Kidney (tissue), 14 donors: ENCODE results near the gene NLK. TPM values are rescaled to one million over a fixed set of nuclear protein-coding genes. Genes with fewer than 3 reads are reported as not detected.

Experiments used
- DNase-seq, 5 donors: peaks; one replicate each; pipeline ENCODE4 v3.0.0-alpha.2; 2013 to 2020
- FAIRE-seq: peaks from 2 replicates; lab custom pipeline; 2012; peaks lifted over from hg19 to GRCh38; lab: Jason Lieb, UNC
- H3K27ac ChIP-seq, 2 donors: one replicate each; pipeline ENCODE4 v1.7.0; 2013; ENCODE audit warnings: low read depth in 2 of 2, low read length in 2 of 2, inconsistent platforms in 1 of 2
- H3K27me3 ChIP-seq: one replicate; pipeline ENCODE4 v1.7.1; 2013; ENCODE audit warnings: low read length, inconsistent platforms; ENCODE audit not compliant: control insufficient read depth, insufficient read depth
- H3K36me3 ChIP-seq, 3 donors: one replicate each; pipeline versions ENCODE4 v1.7.0 to v1.7.1; 2013; ENCODE audit warnings: low read length in 3 of 3, control low read depth in 1 of 3, inconsistent platforms in 1 of 3; ENCODE audit not compliant: insufficient read depth in 3 of 3, control insufficient read depth in 2 of 3
- H3K4me1 ChIP-seq, 3 donors: one replicate each; pipeline versions ENCODE4 v1.7.0 to v1.7.1; 2013; ENCODE audit warnings: low read length in 3 of 3, inconsistent platforms in 1 of 3, low read depth in 1 of 3; ENCODE audit not compliant: control insufficient read depth in 2 of 3, insufficient read depth in 2 of 3
- H3K4me3 ChIP-seq, 3 donors: one replicate each; pipeline versions ENCODE4 v1.7.0 to v1.8.1; 2013; ENCODE audit warnings: low read length in 3 of 3, control low read depth in 1 of 3, inconsistent platforms in 1 of 3
- H3K9ac ChIP-seq, 3 donors: one replicate each; pipeline versions ENCODE4 v1.7.0 to v1.7.1; 2013; ENCODE audit warnings: low read length in 3 of 3, control low read depth in 1 of 3, inconsistent platforms in 1 of 3
- H3K9me3 ChIP-seq, 3 donors: one replicate each; pipeline versions ENCODE4 v1.7.0 to v1.7.1; 2013; ENCODE audit warnings: low read length in 3 of 3, control low read depth in 1 of 3, inconsistent platforms in 1 of 3; ENCODE audit not compliant: control insufficient read depth in 2 of 3, insufficient read depth in 1 of 3
- CTCF ChIP-seq: IDR thresholded peaks from 3 replicates; pipeline ENCODE4 v1.5.1; 2012; ENCODE audit warnings: mild to moderate bottlenecking, moderate library complexity, borderline replicate concordance; ENCODE audit not compliant: insufficient read depth; ENCODE audit errors: extremely low read depth
- intact Hi-C: fragments of 100-400 bp; cut with DNase I; formaldehyde crosslinking; loops from one replicate; pipeline ENCODE4 v1.11.1; 2022
- polyA plus RNA-seq: library from polyadenylated mRNA; stranded (reverse); fragments of 350-450 nt; fragmentation: Illumina TruSeq; extraction: RNeasy Lipid Tissue Mini Kit (QIAGEN cat#74804); gene quantifications from one replicate; pipeline ENCODE4 v1.2.3, GENCODE V29; 2014; ENCODE audit warnings: low read depth, low replicate concordance; ENCODE audit not compliant: insufficient read depth
- total RNA-seq: library from RNA; stranded (reverse); fragmentation: NEBNext Ultra II Directional; extraction: Animal tissue kit (Norgen Biotek cat#: 25700); gene quantifications from one replicate; pipeline ENCODE4 v1.2.1, GENCODE V29; 2021
- donor health status: control.
- donor health status: control.
- donor health status: control.
- donor health status: control.
- donor health status: control.
- donor health status: DM: yes; HTN: yes; CAD: no.
- donor health status: Normal renal cell carcinoma (clear cell type).

Gene NLK
- total and polyA plus RNA-seq, 2 donors from 2014 or later = 20.2 to 31.3 TPM

DNA sequence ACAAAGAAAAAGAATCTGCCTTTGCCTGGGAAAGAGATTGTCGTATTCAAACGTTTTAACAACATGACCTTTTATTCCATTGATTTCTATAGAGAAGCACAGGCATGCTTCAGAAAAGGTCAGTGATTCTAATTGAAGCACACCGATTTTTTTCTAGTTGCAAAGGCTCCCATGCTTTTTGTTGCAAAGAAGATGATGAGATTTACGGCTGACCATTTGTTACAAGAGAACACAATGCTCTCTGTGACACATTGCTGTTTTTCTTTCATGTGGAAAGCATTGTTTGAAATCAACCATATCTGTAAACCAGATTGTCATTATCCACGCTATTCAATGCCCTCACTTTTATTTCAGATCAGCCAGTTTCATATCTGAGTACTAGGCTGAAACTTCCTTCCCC lies 99.8 kb downstream of the NLK start:
- no peak overlapping the region for H3K4me3 ChIP-seq
- intact Hi-C loops = no loop called here
- no peak overlapping the region for H3K27ac ChIP-seq
- FAIRE-seq = no peak
- no peaks in the 10 kb centered on the region for H3K9me3 ChIP-seq
- no peak for TF ChIP-seq CTCF
- H3K4me1 ChIP-seq = no peaks in the 10 kb centered on the region
- H3K9ac ChIP-seq = no peak overlapping the region
- H3K27me3 ChIP-seq = no peaks in the 10 kb centered on the region
- DNase-seq = no peak
- no peaks in the 10 kb centered on the region for H3K36me3 ChIP-seq

DNA sequence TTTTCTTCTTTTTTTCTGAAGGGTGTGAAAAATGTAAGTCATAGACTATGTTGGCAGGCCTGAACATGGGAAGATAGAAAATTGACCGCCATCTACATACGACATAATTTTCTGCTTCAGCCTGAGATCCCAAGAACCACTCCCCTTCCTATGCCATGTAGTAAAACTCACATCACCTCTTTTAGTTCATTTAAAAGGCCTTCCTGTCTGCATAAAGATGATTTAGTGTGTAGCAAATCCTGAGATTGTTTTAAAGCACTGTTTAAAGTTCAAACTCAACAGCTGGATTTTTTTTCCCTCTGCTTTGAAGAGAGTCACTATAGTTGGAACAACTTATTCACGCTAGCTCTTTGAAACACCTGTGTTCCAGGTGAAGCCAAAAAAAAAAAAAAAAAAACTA lies 101.5 kb downstream of the NLK start:
- FAIRE-seq = no peak
- no peak overlapping the region for H3K27ac ChIP-seq
- no peaks in the 10 kb centered on the region for H3K27me3 ChIP-seq
- intact Hi-C loops = no loop called here
- no peaks in the 10 kb centered on the region for H3K4me1 ChIP-seq
- peak in 1 of 5 donors; percentile 36 for DNase-seq
- H3K4me3 ChIP-seq = no peak overlapping the region
- no peak for TF ChIP-seq CTCF
- H3K9ac ChIP-seq = no peak overlapping the region
- H3K9me3 ChIP-seq = no peaks in the 10 kb centered on the region
- H3K36me3 ChIP-seq = no peaks in the 10 kb centered on the region

DNA sequence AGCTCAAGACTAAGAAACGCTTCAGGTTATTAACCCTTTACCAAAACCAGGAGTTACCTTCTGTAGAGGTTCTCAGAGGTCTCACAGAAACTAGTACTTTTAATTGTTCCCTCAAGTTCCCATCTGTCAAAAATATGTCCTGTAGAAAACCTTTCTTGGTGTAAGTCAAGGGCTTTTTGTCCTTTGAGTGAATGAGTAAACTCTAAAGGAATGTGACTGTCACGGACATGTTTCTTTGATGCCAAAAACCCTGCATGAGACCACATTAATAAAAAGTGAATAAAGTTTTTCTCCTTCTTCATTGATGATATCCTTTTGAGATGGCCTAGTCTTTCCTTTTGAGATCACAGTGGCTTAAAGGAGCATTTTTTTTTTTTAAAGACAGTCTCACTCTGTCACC lies 102.9 kb downstream of the NLK start:
- no peak overlapping the region for H3K4me3 ChIP-seq
- H3K36me3 ChIP-seq = peaks cover 0 to 2% (median 0%) of the 10 kb centered on the region in 3 donors
- H3K9ac ChIP-seq = no peak overlapping the region
- H3K27me3 ChIP-seq = no peaks in the 10 kb centered on the region
- H3K9me3 ChIP-seq = no peaks in the 10 kb centered on the region
- no peak overlapping the region for H3K27ac ChIP-seq
- no peak for TF ChIP-seq CTCF
- intact Hi-C loops = no loop called here
- FAIRE-seq (no peak), DNase-seq (no peak)
- H3K4me1 ChIP-seq = no peaks in the 10 kb centered on the region

- Histone ChIP-seq H3K4me3 (no peak overlapping the region), H3K36me3 (peaks cover 0 to 2% (median 0%) of the 10 kb centered on the region in 3 donors), H3K27ac (no peak overlapping the region), H3K9ac (no peak overlapping the region), H3K9me3 (no peaks in the 10 kb centered on the region), H3K27me3 (no peaks in the 10 kb centered on the region), H3K4me1 (no peaks in the 10 kb centered on the region)
- DNase-seq (no peak), FAIRE-seq (no peak)
- intact Hi-C loops = no loop called here
- no peak for TF ChIP-seq CTCF
Observed at GRCh38 chr17:28147017-28147416, 104.5 kb downstream of the NLK start.
